Kidney (tissue), 14 donors: ENCODE results near the gene OSR1. TPM values are rescaled to one million over a fixed set of nuclear protein-coding genes. Genes with fewer than 3 reads are reported as not detected.
A peak's percentile ranks its signal among the peaks of the same experiment; 100 is the strongest.

ENCODE experiments used
- DNase-seq, 5 donors: peaks; one replicate each; pipeline ENCODE4 v3.0.0-alpha.2; 2013 to 2020
- FAIRE-seq: peaks from 2 replicates; lab custom pipeline; 2012; peaks lifted over from hg19 to GRCh38; lab: Jason Lieb, UNC
- H3K27ac ChIP-seq, 2 donors: one replicate each; pipeline ENCODE4 v1.7.0; 2013; ENCODE audit warnings: low read depth in 2 of 2, low read length in 2 of 2, inconsistent platforms in 1 of 2
- H3K27me3 ChIP-seq: one replicate; pipeline ENCODE4 v1.7.1; 2013; ENCODE audit warnings: low read length, inconsistent platforms; ENCODE audit not compliant: control insufficient read depth, insufficient read depth
- H3K36me3 ChIP-seq, 3 donors: one replicate each; pipeline versions ENCODE4 v1.7.0 to v1.7.1; 2013; ENCODE audit warnings: low read length in 3 of 3, control low read depth in 1 of 3, inconsistent platforms in 1 of 3; ENCODE audit not compliant: insufficient read depth in 3 of 3, control insufficient read depth in 2 of 3
- H3K4me1 ChIP-seq, 3 donors: one replicate each; pipeline versions ENCODE4 v1.7.0 to v1.7.1; 2013; ENCODE audit warnings: low read length in 3 of 3, inconsistent platforms in 1 of 3, low read depth in 1 of 3; ENCODE audit not compliant: control insufficient read depth in 2 of 3, insufficient read depth in 2 of 3
- H3K4me3 ChIP-seq, 3 donors: one replicate each; pipeline versions ENCODE4 v1.7.0 to v1.8.1; 2013; ENCODE audit warnings: low read length in 3 of 3, control low read depth in 1 of 3, inconsistent platforms in 1 of 3
- H3K9ac ChIP-seq, 3 donors: one replicate each; pipeline versions ENCODE4 v1.7.0 to v1.7.1; 2013; ENCODE audit warnings: low read length in 3 of 3, control low read depth in 1 of 3, inconsistent platforms in 1 of 3
- H3K9me3 ChIP-seq, 3 donors: one replicate each; pipeline versions ENCODE4 v1.7.0 to v1.7.1; 2013; ENCODE audit warnings: low read length in 3 of 3, control low read depth in 1 of 3, inconsistent platforms in 1 of 3; ENCODE audit not compliant: control insufficient read depth in 2 of 3, insufficient read depth in 1 of 3
- intact Hi-C: fragments of 100-400 bp; cut with DNase I; formaldehyde crosslinking; loops from one replicate; pipeline ENCODE4 v1.11.1; 2022
- polyA plus RNA-seq: library from polyadenylated mRNA; stranded (reverse); fragments of 350-450 nt; fragmentation: Illumina TruSeq; extraction: RNeasy Lipid Tissue Mini Kit (QIAGEN cat#74804); gene quantifications from one replicate; pipeline ENCODE4 v1.2.3, GENCODE V29; 2014; ENCODE audit warnings: low read depth, low replicate concordance; ENCODE audit not compliant: insufficient read depth
- total RNA-seq: library from RNA; stranded (reverse); fragmentation: NEBNext Ultra II Directional; extraction: Animal tissue kit (Norgen Biotek cat#: 25700); gene quantifications from one replicate; pipeline ENCODE4 v1.2.1, GENCODE V29; 2021
- TF ChIP-seq, protein P1 (sequence below): IDR thresholded peaks from 3 replicates; pipeline ENCODE4 v1.5.1; 2012; ENCODE audit warnings: mild to moderate bottlenecking, moderate library complexity, borderline replicate concordance; ENCODE audit not compliant: insufficient read depth; ENCODE audit errors: extremely low read depth
- donor health status: control.
- donor health status: control.
- donor health status: control.
- donor health status: control.
- donor health status: control.
- donor health status: DM: yes; HTN: yes; CAD: no.
- donor health status: Normal renal cell carcinoma (clear cell type).

Gene OSR1
- total and polyA plus RNA-seq, 2 donors from 2014 or later = 0.99 to 1.6 TPM

DNA sequence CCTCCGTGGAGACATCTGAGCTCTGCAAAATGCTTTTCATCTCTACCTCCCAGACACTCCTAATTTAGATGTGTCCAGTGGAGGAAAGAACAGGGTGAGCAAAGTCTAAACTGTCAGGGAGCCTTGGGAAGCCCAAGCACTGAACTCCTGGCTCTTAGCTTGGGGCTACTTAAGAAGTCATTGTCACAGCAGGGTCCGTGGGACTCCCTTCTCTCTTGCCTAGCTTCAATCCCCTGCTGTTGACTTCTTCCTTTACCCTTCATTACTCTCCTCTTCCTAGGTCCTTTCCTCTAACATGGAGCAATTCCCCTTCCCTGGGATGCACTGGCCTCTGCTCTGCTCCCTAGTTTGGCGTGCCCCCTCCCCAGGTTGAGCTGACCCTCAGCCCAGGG lies 3.4 kb downstream of the OSR1 start:
- Histone ChIP-seq H3K27me3 (peaks cover 51% of the 10 kb centered on the region), H3K27ac (no peak overlapping the region)

DNA sequence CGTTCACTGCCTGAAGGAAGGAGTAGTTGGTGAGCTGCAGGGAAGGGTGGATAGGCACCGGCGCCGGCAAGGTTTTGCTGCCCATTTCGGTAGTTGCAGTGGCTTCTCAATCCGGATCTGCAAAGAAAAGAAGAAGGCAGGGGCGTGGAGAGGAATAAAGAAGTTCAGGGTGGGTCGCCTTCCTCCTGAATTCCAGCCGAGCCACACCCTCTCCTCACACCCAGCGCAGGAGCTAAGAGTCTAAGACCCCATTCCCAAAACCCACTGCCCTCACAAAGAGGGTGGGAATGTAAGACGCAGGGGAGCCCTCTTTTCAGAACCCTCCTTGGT lies 4.7 kb downstream of the OSR1 start:
- no peak for DNase-seq
- H3K9me3 ChIP-seq = no peaks in the 10 kb centered on the region
- H3K4me1 ChIP-seq = peaks cover 0 to 15% (median 10%) of the 10 kb centered on the region in 3 donors
- TF ChIP-seq, protein P1, sequence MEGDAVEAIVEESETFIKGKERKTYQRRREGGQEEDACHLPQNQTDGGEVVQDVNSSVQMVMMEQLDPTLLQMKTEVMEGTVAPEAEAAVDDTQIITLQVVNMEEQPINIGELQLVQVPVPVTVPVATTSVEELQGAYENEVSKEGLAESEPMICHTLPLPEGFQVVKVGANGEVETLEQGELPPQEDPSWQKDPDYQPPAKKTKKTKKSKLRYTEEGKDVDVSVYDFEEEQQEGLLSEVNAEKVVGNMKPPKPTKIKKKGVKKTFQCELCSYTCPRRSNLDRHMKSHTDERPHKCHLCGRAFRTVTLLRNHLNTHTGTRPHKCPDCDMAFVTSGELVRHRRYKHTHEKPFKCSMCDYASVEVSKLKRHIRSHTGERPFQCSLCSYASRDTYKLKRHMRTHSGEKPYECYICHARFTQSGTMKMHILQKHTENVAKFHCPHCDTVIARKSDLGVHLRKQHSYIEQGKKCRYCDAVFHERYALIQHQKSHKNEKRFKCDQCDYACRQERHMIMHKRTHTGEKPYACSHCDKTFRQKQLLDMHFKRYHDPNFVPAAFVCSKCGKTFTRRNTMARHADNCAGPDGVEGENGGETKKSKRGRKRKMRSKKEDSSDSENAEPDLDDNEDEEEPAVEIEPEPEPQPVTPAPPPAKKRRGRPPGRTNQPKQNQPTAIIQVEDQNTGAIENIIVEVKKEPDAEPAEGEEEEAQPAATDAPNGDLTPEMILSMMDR = no peak
- no peak overlapping the region for H3K27ac ChIP-seq
- FAIRE-seq = no peak
- H3K27me3 ChIP-seq = peaks cover 46% of the 10 kb centered on the region
- H3K36me3 ChIP-seq = no peaks in the 10 kb centered on the region
- intact Hi-C loops = no loop called here
- H3K9ac ChIP-seq = no peak overlapping the region
- H3K4me3 ChIP-seq = no peak overlapping the region

More for the DNA sequence above, 3.4 kb downstream of the OSR1 start:
- Histone ChIP-seq H3K36me3 (no peaks in the 10 kb centered on the region), H3K9ac (no peak overlapping the region), H3K4me1 (peaks cover 0 to 19% (median 10%) of the 10 kb centered on the region in 3 donors), H3K4me3 (no peak overlapping the region), H3K9me3 (no peaks in the 10 kb centered on the region)
- intact Hi-C loops = no loop called here
- DNase-seq (no peak), FAIRE-seq (no peak)
- TF ChIP-seq, protein P1 = no peak

DNA sequence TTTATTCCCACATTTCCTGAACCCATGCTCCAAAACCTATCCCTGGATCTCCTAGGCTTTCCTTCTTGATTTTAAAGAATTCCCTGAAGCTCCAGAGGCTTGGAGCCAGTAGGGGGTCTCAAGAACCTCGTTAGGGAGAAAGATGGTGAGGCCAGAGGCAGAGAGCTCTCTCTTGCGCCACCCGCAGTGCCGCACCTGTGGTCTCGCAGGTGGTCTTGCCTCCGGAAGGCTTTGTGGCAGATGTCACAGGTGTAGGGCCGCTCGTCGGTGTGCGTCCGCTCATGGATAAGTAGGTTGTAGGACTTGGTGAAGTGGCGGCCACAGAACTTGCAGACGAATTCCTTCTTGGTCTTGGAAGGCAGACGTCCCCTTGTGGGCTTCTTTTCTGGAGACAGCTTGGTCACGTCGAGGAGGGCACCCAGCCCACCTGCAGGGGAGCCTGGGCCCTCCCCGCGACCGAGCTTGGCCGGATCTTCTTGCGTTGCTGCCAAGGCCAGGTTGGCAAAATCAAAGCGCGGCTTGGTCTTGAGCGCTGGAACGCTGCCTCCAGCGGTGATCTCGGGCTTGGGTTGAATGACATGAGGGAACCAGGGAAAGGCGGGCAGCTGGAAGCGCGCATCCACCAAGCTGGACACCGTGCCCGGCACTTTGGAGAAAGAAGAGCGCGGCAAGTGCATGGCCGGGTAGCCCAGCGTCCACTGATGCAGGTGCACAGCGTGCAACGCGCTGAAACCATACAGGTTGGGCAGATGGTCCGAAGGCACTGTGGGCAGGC lies 5.3 kb downstream of the OSR1 start:
- no peaks in the 10 kb centered on the region for H3K9me3 ChIP-seq
- H3K36me3 ChIP-seq = no peaks in the 10 kb centered on the region
- intact Hi-C loops = no loop called here
- H3K27ac ChIP-seq = no peak overlapping the region
- no peak overlapping the region for H3K4me3 ChIP-seq
- DNase-seq = peak in 1 of 5 donors; percentile 12
- FAIRE-seq = no peak
- TF ChIP-seq, protein P1 = no peak
- H3K9ac ChIP-seq = no peak overlapping the region
- peaks cover 0 to 15% (median 10%) of the 10 kb centered on the region in 3 donors for H3K4me1 ChIP-seq
- H3K27me3 ChIP-seq = peaks cover 46% of the 10 kb centered on the region
